HEK293 (cell line): ENCODE results near the gene SRSF12.

Source experiments
- CTCF ChIA-PET: fragments of 350-600 bp; formaldehyde crosslinking; extraction: SDS; loops from one replicate; lab custom pipeline; 2021; ENCODE audit warnings: antibody characterized with exemption; lab: Yijun Ruan, JAX
- POLR2A ChIA-PET: fragments of 300-600 bp; formaldehyde crosslinking; extraction: SDS; loops from one replicate; lab custom pipeline; 2020; ENCODE audit warnings: antibody characterized with exemption, inconsistent platforms; lab: Yijun Ruan, JAX
- H3K27ac ChIP-seq: fragments of 200-500 bp; sonication (Bioruptor generic); 2 replicates; pipeline ENCODE4 v1.5.1; 2014; ENCODE audit warnings: low read depth, low read length, control low read depth, inconsistent platforms; ENCODE audit errors: extremely low read depth
- H3K36me3 ChIP-seq, 2 experiments: fragments of 200-500 bp in 1 of 2; sonication (Bioruptor generic) in 1 of 2; 1 replicate in 1 of 2; 2 replicates in 1 of 2; pipeline ENCODE4 v1.5.1; 2014 to 2017; ENCODE audit warnings: inconsistent platforms in 2 of 2, low read length in 2 of 2; ENCODE audit not compliant: control insufficient read depth in 2 of 2, insufficient read depth in 1 of 2
- H3K4me1 ChIP-seq: fragments of 200-500 bp; sonication (Bioruptor generic); 2 replicates; pipeline ENCODE4 v1.5.1; 2014; ENCODE audit warnings: mild to moderate bottlenecking, low read length, inconsistent platforms; ENCODE audit not compliant: control insufficient read depth, insufficient read depth
- H3K4me3 ChIP-seq: 2 replicates; pipeline ENCODE4 v1.5.1; 2011; ENCODE audit warnings: low read depth, mild to moderate bottlenecking, control low read depth, low read length, moderate library complexity
- H3K9me3 ChIP-seq: fragments of 200-500 bp; sonication (Bioruptor generic); 2 replicates; pipeline ENCODE4 v1.5.1; 2014; ENCODE audit warnings: low read depth, low read length, inconsistent platforms; ENCODE audit not compliant: control insufficient read depth, insufficient read depth
- FEZF1 ChIP-seq: fragments of 450-650 bp; formaldehyde crosslinking; IDR thresholded peaks from 2 replicates; pipeline ENCODE4 v1.5.1; 2016; ENCODE audit warnings: missing biosample characterization, missing genetic modification characterization
- HOXD13 ChIP-seq: sonication (generic); formaldehyde crosslinking; IDR thresholded peaks from 2 replicates; pipeline ENCODE4 v1.8.0; 2022; ENCODE audit warnings: missing genetic modification reagents, borderline replicate concordance
- KLF10 ChIP-seq: fragments of 450-650 bp; IDR thresholded peaks from 2 replicates; pipeline ENCODE4 v1.5.1; 2018; ENCODE audit warnings: missing biosample characterization, mild to moderate bottlenecking, missing genetic modification characterization
- KLF16 ChIP-seq: fragments of 450-650 bp; formaldehyde crosslinking; IDR thresholded peaks from 2 replicates; pipeline ENCODE4 v1.5.1; 2017; ENCODE audit warnings: missing biosample characterization, missing genetic modification characterization
- PRDM1 ChIP-seq: fragments of 450-650 bp; formaldehyde crosslinking; IDR thresholded peaks from 2 replicates; pipeline ENCODE4; 2016; ENCODE audit warnings: missing biosample characterization, missing genetic modification characterization
- SP3 ChIP-seq: fragments of 450-650 bp; formaldehyde crosslinking; IDR thresholded peaks from 2 replicates; pipeline ENCODE4 v1.5.1; 2016; ENCODE audit warnings: missing biosample characterization, missing genetic modification characterization
- TSHZ1 ChIP-seq: fragments of 450-650 bp; formaldehyde crosslinking; IDR thresholded peaks from 2 replicates; pipeline ENCODE4 v1.5.1; 2016; ENCODE audit warnings: missing biosample characterization, missing genetic modification characterization, borderline replicate concordance
- ZBTB1 ChIP-seq: fragments of 450-650 bp; formaldehyde crosslinking; IDR thresholded peaks from 2 replicates; pipeline ENCODE4 v1.5.1; 2016; ENCODE audit warnings: missing biosample characterization, missing genetic modification characterization
- ZNF140 ChIP-seq: fragments of 450-650 bp; formaldehyde crosslinking; IDR thresholded peaks from 2 replicates; pipeline ENCODE4 v1.5.1; 2016; ENCODE audit warnings: missing biosample characterization, missing genetic modification characterization
- ZNF157 ChIP-seq: fragments of 450-650 bp; formaldehyde crosslinking; IDR thresholded peaks from 2 replicates; pipeline ENCODE4 v1.5.1; 2016; ENCODE audit warnings: missing biosample characterization, missing genetic modification characterization
- ZNF175 ChIP-seq: fragments of 450-650 bp; formaldehyde crosslinking; IDR thresholded peaks from 2 replicates; pipeline ENCODE4 v1.5.1; 2016; ENCODE audit warnings: missing biosample characterization, missing genetic modification characterization
- ZNF214 ChIP-seq: fragments of 450-650 bp; formaldehyde crosslinking; IDR thresholded peaks from 2 replicates; pipeline ENCODE4 v1.5.1; 2017; ENCODE audit warnings: missing biosample characterization, mild to moderate bottlenecking, missing genetic modification characterization, borderline replicate concordance
- ZNF223 ChIP-seq: fragments of 450-650 bp; formaldehyde crosslinking; IDR thresholded peaks from 2 replicates; pipeline ENCODE4 v1.5.1; 2016; ENCODE audit warnings: missing biosample characterization, missing genetic modification characterization
- ZNF248 ChIP-seq: fragments of 450-650 bp; formaldehyde crosslinking; IDR thresholded peaks from 2 replicates; pipeline ENCODE4 v1.5.1; 2017; ENCODE audit warnings: missing biosample characterization, missing genetic modification characterization
- ZNF266 ChIP-seq: fragments of 450-650 bp; formaldehyde crosslinking; IDR thresholded peaks from 2 replicates; pipeline ENCODE4 v1.5.1; 2016; ENCODE audit warnings: missing biosample characterization, missing genetic modification characterization, low read depth
- ZNF362 ChIP-seq: fragments of 450-650 bp; formaldehyde crosslinking; IDR thresholded peaks from 2 replicates; pipeline ENCODE4 v1.5.1; 2016; ENCODE audit warnings: missing biosample characterization, missing genetic modification characterization
- ZNF394 ChIP-seq: fragments of 450-650 bp; formaldehyde crosslinking; IDR thresholded peaks from 2 replicates; pipeline ENCODE4 v1.5.1; 2016; ENCODE audit warnings: missing biosample characterization, missing genetic modification characterization, mild to moderate bottlenecking, moderate library complexity, borderline replicate concordance
- ZNF473 ChIP-seq: fragments of 450-650 bp; formaldehyde crosslinking; IDR thresholded peaks from 2 replicates; pipeline ENCODE4 v1.5.1; 2017; ENCODE audit warnings: missing biosample characterization, missing genetic modification characterization
- ZNF521 ChIP-seq: fragments of 450-650 bp; formaldehyde crosslinking; IDR thresholded peaks from 2 replicates; pipeline ENCODE4 v1.5.1; 2017; ENCODE audit warnings: missing biosample characterization, mild to moderate bottlenecking, missing genetic modification characterization
- ZNF629 ChIP-seq: fragments of 450-650 bp; formaldehyde crosslinking; IDR thresholded peaks from 2 replicates; pipeline ENCODE4 v1.5.1; 2017; ENCODE audit warnings: missing biosample characterization, missing genetic modification characterization
- ZNF639 ChIP-seq: fragments of 450-650 bp; formaldehyde crosslinking; IDR thresholded peaks from 2 replicates; pipeline ENCODE4 v1.5.1; 2016; ENCODE audit warnings: missing biosample characterization, missing genetic modification characterization
- ZSCAN23 ChIP-seq: fragments of 450-650 bp; formaldehyde crosslinking; IDR thresholded peaks from 2 replicates; pipeline ENCODE4 v1.5.1; 2016; ENCODE audit warnings: missing biosample characterization, missing genetic modification characterization
- ZSCAN30 ChIP-seq: fragments of 450-650 bp; IDR thresholded peaks from 2 replicates; pipeline ENCODE4 v1.5.1; 2018; ENCODE audit warnings: missing biosample characterization, mild to moderate bottlenecking, missing genetic modification characterization, moderate library complexity

SRSF12 gene

GRCh38 chr6:89121934-89122333 is 4.1 kb upstream of the SRSF12 start:
- no peak overlapping the region for H3K27ac ChIP-seq
- H3K36me3 ChIP-seq = no peaks in the 10 kb centered on the region
- H3K4me3 ChIP-seq = no peak overlapping the region
- TF ChIP-seq SP3 (no peak), KLF16 (tag by site-specific recombination) (no peak), ZNF266 (tag by site-specific recombination) (no peak), FEZF1 (tag by site-specific recombination) (no peak), ZNF394 (no peak), ZNF362 (no peak), ZNF521 (no peak), ZBTB1 (tag by site-specific recombination) (no peak), HOXD13 (CRISPR knock-in tag) (no peak), PRDM1 (no peak), ZNF214 (tag by site-specific recombination) (no peak), ZNF223 (tag by site-specific recombination) (no peak), TSHZ1 (tag by site-specific recombination) (no peak), ZNF140 (tag by site-specific recombination) (no peak), ZNF248 (tag by site-specific recombination) (no peak), ZNF175 (tag by site-specific recombination) (no peak)
- TF ChIP-seq, all 188 proteins: peak for 0
- Histone ChIP-seq H3K9me3 (no peaks in the 10 kb centered on the region), H3K4me1 (peaks cover under 1% of the 10 kb centered on the region; the same call in 1 of the 2 replicates)
- POLR2A ChIA-PET = interaction anchor here (1.1 to 1.4 kb wide), 2 partner anchors 41 to 158 kb away, joined by 3 to 8 read pairs; partner anchors contain the start of genes PNRC1 and RNGTT
- CTCF ChIA-PET = interaction anchor here (0.7 to 4.9 kb wide), 23 partner anchors 10 to 380 kb away, joined by 3 to 51 read pairs (median 4); partner anchors contain the start of gene PM20D2

GRCh38 chr6:89120371-89120770 is 2.5 kb upstream of the SRSF12 start:
- peaks cover 3% of the 10 kb centered on the region; the same call in 1 of the 2 replicates for H3K4me1 ChIP-seq
- no peaks in the 10 kb centered on the region; a peak in 1 of 3 replicates for H3K36me3 ChIP-seq
- H3K9me3 ChIP-seq = no peaks in the 10 kb centered on the region
- CTCF ChIA-PET = interaction anchor here (0.6 to 3.8 kb wide), 9 partner anchors 12 to 1396 kb away, joined by 3 to 46 read pairs (median 3); no protein-coding TSS in a partner anchor
- no peak overlapping the region for H3K4me3 ChIP-seq
- POLR2A ChIA-PET = interaction anchor here (0.6 to 1.9 kb wide), 4 partner anchors 20 to 152 kb away, joined by 3 to 8 read pairs (median 6); partner anchors contain the start of genes PM20D2 and PNRC1
- no peak overlapping the region for H3K27ac ChIP-seq
- TF ChIP-seq KLF10 (tag by site-specific recombination) = 0 out of 2 replicates have a peak, but pooled peaks have one; percentile 3
- TF ChIP-seq ZSCAN23 (tag by site-specific recombination) = no peak
- no peak for TF ChIP-seq ZSCAN30 (tag by site-specific recombination)
- no peak for TF ChIP-seq ZNF157 (tag by site-specific recombination)
- TF ChIP-seq ZNF639 (tag by site-specific recombination) = 0 out of 2 replicates have a peak, but pooled peaks have one; percentile 16
- no peak for TF ChIP-seq ZNF362
- peak; percentile 38; the same call in 1 of the 2 replicates for TF ChIP-seq ZNF629 (tag by site-specific recombination)
- no peak for TF ChIP-seq ZNF473 (tag by site-specific recombination)
